ENCODE data around the gene ARF5. TPM values are rescaled to one million over a fixed set of nuclear protein-coding genes. Genes with fewer than 3 reads are reported as not detected.

The ARF5 gene
- total RNA-seq, 1 experiment from 2014 or later, result 163 TPM

GRCh38 chr7:127585044-127585953 is 2.9 kb upstream of the ARF5 start, which contains the start of gene GCC1:
Gene GCC1 (minus strand): TSS chr7:127585596. CDS start chr7:127585182, 414 bp downstream.
- Histone ChIP-seq H3K79me2 (ENCODE audit: low read length) (peaks cover 64% of the 10 kb centered on the region), H3K36me3 (ENCODE audit: low read depth, low read length) (peaks cover 9% of the 10 kb centered on the region), H3K4me1 (ENCODE audit: insufficient read depth, low read length) (peaks cover 27% of the 10 kb centered on the region), H3K4me3 (ENCODE audit: low read length) (peak within 1 kb of the TSS; percentile 90), H3K9ac (ENCODE audit: low read length) (peak within 1 kb of the TSS; percentile 90), H3K27ac (ENCODE audit: low read length) (peak within 1 kb of the TSS; percentile 46), H3F3A (ENCODE audit: low read length, unreplicated experiment) (no peaks in the 10 kb centered on the region), H3K4me2 (ENCODE audit: low read length) (peak within 1 kb of the TSS; percentile 99), H2AFZ (ENCODE audit: low read length) (peak within 1 kb of the TSS; percentile 84), H4K20me1 (ENCODE audit: low read length) (peaks cover 27% of the 10 kb centered on the region), H3K27me3 (ENCODE audit: low read length) (no peaks in the 10 kb centered on the region), H3K9me3 (ENCODE audit: low read length) (no peaks in the 10 kb centered on the region), H3K9me2 (replicated peaks; ENCODE audit: low read length) (no peaks in the 10 kb centered on the region)
- TSS peak; percentile 42 for BruUV-seq (replicated peaks)
- DNase-seq, result peak; percentile 90
- CTCF ChIA-PET, result interaction anchor here (0.6 kb wide), 1 partner anchor 193 kb away, joined by 4 read pairs; the partner anchor contains the start of gene ZNF800
- POLR2A ChIA-PET (ENCODE audit: unreplicated experiment), result interaction anchor here (0.6 to 0.7 kb wide), 3 partner anchors 82 to 1155 kb away, joined by 4 to 5 read pairs (median 4); no protein-coding TSS in a partner anchor
- intact Hi-C loops (cut with micrococcal nuclease), result loop anchor here (5.0 kb wide), 1 partner anchor 82 kb away; no protein-coding TSS in a partner anchor
- no peak for TF ChIP-seq EZH2phosphoT487 (IDR thresholded peaks at IDR 0.05; ENCODE audit: borderline replicate concordance, low read length)
- TF ChIP-seq EZH2 (IDR thresholded peaks at IDR 0.05; ENCODE audit: low read length, unreplicated experiment), result no peak
- TF ChIP-seq, protein P1, sequence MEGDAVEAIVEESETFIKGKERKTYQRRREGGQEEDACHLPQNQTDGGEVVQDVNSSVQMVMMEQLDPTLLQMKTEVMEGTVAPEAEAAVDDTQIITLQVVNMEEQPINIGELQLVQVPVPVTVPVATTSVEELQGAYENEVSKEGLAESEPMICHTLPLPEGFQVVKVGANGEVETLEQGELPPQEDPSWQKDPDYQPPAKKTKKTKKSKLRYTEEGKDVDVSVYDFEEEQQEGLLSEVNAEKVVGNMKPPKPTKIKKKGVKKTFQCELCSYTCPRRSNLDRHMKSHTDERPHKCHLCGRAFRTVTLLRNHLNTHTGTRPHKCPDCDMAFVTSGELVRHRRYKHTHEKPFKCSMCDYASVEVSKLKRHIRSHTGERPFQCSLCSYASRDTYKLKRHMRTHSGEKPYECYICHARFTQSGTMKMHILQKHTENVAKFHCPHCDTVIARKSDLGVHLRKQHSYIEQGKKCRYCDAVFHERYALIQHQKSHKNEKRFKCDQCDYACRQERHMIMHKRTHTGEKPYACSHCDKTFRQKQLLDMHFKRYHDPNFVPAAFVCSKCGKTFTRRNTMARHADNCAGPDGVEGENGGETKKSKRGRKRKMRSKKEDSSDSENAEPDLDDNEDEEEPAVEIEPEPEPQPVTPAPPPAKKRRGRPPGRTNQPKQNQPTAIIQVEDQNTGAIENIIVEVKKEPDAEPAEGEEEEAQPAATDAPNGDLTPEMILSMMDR (conservative IDR thresholded peaks at IDR 0.05; ENCODE audit: low read depth, low read length), result no peak
- ATAC-seq, result peak; percentile 67

DNA sequence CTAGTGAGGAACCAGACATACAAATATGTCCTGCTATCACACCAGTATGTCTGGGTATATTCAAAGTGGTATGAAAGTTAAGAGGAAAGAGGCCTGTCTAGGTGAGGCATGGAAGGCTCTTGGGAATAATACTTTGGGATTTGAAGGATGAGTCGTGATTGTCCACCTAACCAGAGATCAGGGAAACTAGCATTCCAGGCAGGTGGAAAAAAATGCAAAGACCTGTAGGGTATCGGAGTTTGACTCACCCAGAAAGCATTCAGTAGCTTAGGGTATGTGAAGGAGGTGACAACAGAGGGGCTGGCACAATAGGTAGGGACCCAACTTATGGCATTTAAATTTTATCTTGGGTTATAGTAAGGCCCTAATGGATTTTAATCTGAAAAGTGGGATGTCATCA is 1.9 kb upstream of the ARF5 start:
- no peak overlapping the region for H2AFZ ChIP-seq (ENCODE audit: low read length)
- BruUV-seq (replicated peaks), result no TSS peak
- no peak for ATAC-seq
- no peaks in the 10 kb centered on the region for H3K9me2 ChIP-seq (replicated peaks; ENCODE audit: low read length)
- H3K27me3 ChIP-seq (ENCODE audit: low read length), result no peaks in the 10 kb centered on the region
- POLR2A ChIA-PET (ENCODE audit: unreplicated experiment), result interaction anchor here (0.6 kb wide), 1 partner anchor 666 kb away, joined by 5 read pairs; no protein-coding TSS in a partner anchor
- H3K4me2 ChIP-seq (ENCODE audit: low read length), result 0 out of 2 replicates have a peak overlapping the region, but pooled peaks have one; percentile 99
- H3K79me2 ChIP-seq (ENCODE audit: low read length), result peaks cover 56% of the 10 kb centered on the region
- H3K4me1 ChIP-seq (ENCODE audit: insufficient read depth, low read length), result peaks cover 27% of the 10 kb centered on the region
- DNase-seq, result peak; percentile 42
- CTCF ChIA-PET, result no interaction called here
- peaks cover 27% of the 10 kb centered on the region for H4K20me1 ChIP-seq (ENCODE audit: low read length)
- intact Hi-C loops (cut with micrococcal nuclease), result loop anchor here (5.0 kb wide), 1 partner anchor 81 kb away; no protein-coding TSS in a partner anchor
- no peak overlapping the region for H3K9ac ChIP-seq (ENCODE audit: low read length)
- TF ChIP-seq EZH2phosphoT487 (IDR thresholded peaks at IDR 0.05; ENCODE audit: borderline replicate concordance, low read length) (no peak), EZH2 (IDR thresholded peaks at IDR 0.05; ENCODE audit: low read length, unreplicated experiment) (no peak)
- TF ChIP-seq, protein P1 (conservative IDR thresholded peaks at IDR 0.05; ENCODE audit: low read depth, low read length), result no peak
- H3F3A ChIP-seq (ENCODE audit: low read length, unreplicated experiment), result no peaks in the 10 kb centered on the region
- no peak overlapping the region for H3K4me3 ChIP-seq (ENCODE audit: low read length)
- peaks cover 16% of the 10 kb centered on the region for H3K36me3 ChIP-seq (ENCODE audit: low read depth, low read length)
- H3K27ac ChIP-seq (ENCODE audit: low read length), result no peak overlapping the region
- no peaks in the 10 kb centered on the region for H3K9me3 ChIP-seq (ENCODE audit: low read length)
